Cerebellar cortex (tissue), 1 donor: ENCODE data around the gene UBE2D4.
"Not testable (repeated sequence)": the region's sequence is repeated elsewhere in the genome, so short reads cannot be mapped to it uniquely, and the experiment has no call there.

Experiments
- DNase-seq: peaks from one replicate; pipeline ENCODE4 v3.0.0-alpha.2; 2015; ENCODE audit warnings: low spot score

UBE2D4 gene

DNA sequence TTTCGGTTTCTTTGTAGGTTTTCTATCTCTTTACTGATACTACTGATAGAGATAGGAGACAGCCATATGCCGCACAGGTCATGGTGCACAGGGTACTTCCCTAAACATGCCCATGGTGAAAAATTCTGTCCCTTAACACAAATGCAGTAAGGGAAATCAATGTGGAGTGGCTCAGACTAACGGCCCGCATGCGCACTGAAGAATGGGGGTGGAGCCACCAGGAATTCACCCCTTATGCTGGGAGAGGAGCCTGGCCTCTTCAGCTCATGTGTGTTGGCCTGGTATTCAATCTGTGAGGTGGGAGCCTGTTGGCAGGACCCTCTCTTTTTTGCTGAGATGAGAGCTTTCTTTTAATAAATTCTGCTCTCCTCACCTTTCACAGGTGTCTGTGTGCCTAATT, 11.4 kb upstream of the UBE2D4 start:
- no peak for DNase-seq

- DNase-seq: no peak
Measured at GRCh38 chr7:43915907-43916306, 10.3 kb upstream of the UBE2D4 start.

DNA sequence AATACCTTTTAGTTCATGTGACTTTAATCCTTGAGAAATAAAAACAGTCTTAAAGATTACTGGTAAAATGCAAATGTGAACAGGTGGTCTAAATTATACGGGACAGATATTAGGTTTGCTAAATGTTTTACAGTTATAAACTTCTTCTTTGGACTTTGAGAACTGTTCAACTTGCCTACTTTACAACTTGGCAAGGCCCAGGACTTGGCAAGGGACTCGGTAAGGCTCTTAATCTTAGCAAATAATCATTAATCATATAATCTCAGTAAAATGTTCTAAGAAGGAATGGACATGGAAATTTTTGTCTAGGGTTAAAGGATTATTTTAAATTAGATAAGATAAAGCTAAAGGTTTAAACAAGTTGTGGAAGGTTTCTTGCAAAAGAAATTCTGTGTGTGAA, 4.8 kb upstream of the UBE2D4 start:
- no peak for DNase-seq

DNA sequence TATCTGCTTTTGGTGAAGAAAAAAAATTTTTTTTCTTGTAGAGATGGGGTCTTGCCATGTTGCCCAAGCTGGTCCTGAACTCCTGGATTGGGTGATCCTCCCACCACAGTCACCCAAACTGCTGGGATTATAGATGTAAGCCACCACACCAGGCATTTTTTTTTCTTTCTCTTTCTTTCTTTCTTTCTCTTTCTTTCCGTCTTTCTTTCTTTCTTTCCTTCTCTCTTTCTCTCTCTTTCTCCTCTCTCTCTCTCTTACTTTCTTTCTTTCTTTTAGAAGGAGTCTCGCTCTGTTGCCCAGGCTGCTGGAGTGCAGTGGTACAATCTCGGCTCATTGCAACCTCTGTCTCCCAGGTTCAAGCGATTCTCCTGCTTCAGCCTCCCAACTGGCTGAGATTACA, 3.5 kb upstream of the UBE2D4 start:
- no peak for DNase-seq

- DNase-seq: no peak
Measured at GRCh38 chr7:43926798-43927123, 525 bp downstream of the UBE2D4 start.

DNA sequence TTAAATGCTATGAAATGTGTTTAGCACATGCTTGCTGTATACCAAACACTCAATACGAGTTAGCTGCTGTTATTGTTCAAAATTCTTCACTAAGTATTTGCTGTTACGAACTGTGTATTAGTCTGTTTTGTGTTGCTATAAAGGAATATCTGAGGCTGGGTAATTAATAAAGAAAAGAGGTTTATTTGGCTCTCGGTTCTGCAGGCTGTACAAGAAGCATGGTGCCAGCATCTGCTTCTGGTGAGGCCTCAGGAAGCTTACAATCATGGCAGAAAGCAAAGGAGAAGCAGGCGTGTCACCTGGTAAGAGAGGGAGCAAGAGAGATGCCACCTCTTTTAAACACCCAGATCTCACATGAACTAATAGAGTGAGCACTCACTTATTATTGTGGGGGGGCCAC, 1.6 kb downstream of the UBE2D4 start:
- no peak for DNase-seq

GRCh38 chr7:43929529-43930457, 3.6 kb downstream of the UBE2D4 start:
- no peak for DNase-seq

DNA sequence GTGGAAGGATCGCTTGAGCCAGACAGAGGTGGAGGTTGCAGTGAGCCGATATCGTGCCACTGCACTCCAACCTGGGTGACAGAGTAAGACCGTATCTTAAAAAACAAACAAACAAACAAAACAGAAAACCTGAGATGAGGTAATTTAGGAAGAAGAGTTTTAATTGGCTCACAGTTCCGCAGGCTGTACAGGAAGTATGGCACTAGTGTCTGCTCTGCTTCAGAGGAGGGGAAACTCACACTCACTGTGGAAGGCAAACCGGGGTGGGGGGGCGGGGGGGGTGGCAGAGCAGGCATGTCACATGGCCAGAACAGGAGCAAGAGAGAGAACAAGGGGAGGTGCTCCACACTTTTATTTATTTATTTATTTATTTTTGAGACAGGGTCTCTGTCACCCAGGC, 5.1 kb downstream of the UBE2D4 start:
- no peak for DNase-seq

DNA sequence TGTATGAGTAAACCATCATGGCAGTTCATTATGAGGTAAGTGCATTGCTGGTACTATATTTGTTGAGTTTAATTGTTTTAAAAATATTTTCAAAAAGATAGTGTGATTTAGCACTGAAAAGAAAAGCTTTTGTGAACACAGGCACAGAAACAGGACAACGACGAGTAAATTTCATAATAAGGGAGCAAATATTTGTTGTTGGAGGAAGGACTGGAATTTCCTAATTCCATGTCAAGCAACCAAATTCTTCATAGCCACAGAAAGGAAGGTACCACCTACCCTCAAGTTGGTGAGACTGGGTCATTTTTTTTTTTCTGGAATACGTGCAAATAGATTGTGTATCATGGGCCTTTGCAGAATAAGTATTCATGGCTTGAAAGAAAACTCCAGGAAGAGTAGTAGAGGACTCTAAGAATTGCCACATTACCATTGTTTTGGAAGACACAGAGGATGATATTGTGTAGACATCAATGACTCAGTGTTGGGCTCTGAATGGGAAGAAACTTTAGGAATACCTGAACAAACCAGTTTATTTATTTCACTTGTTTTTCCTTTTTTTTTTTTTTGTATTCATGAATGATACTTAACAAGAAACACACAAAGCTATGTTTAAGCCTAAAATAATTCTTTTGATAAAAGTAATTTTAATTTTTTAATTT, 7.8 kb downstream of the UBE2D4 start:
- DNase-seq: no peak

GRCh38 chr7:43937444-43937843, 11.2 kb downstream of the UBE2D4 start:
- DNase-seq: no peak

GRCh38 chr7:43938892-43939482, 12.8 kb downstream of the UBE2D4 start:
- DNase-seq: no peak

- DNase-seq: no peak
Measured at GRCh38 chr7:43942250-43942649, 16.0 kb downstream of the UBE2D4 start.

DNA sequence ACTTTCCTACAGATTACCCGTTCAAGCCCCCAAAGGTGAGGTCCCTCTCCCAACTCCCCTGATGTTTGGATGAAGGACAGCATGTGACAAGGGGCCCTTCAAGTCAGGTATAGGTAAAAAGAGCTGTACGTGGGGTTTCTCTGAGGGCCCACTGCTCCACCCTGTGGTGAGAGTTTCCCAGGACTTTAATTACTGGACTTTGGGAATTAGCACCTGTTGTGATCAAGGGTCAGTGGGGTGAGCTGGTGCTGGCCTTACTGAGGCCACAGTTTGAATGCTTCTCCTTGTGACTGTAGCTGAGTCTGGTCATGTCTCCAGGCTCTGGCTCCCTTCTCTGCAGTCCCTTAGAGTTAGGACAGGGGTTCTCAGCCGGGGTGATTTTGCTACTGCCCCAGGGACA, 16.8 kb downstream of the UBE2D4 start:
- no peak for DNase-seq

DNA sequence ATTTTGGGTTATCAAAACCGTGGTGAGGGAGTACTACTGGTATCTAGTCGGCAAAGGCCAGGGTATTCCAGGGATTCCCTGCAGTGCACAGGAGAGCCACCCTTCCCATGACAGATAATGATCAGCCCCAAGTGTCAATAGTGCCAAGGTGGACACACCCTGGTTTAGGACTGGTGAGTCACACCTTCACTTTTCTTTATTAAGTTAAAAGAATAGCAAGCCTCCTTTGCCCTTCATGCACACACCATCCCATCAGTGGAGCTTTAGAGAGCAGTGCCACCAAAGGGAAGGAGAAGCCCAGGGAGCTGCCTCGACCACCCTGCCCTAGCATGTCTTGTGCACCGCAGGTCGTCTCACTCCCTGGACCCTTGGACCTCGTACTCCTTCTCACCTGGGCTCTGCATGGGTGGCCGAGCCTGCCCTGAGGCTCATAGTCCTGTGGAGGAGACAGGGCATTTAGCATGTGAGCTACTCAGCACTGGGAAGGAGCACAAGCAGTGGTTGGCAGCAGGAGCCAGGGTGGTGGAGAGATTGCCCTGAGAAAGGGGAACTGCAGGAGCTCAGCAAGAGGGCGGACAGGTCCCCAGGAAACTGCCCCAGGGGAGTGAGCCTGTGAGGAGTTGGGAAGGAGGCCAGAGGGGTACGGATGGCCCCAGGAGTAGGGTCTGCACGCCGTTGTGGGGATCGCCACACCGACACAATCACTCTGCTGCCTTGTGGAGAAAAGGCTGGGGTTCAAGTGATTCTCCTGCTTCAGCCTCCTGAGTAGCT, 17.4 kb downstream of the UBE2D4 start:
- no peak for DNase-seq

DNA sequence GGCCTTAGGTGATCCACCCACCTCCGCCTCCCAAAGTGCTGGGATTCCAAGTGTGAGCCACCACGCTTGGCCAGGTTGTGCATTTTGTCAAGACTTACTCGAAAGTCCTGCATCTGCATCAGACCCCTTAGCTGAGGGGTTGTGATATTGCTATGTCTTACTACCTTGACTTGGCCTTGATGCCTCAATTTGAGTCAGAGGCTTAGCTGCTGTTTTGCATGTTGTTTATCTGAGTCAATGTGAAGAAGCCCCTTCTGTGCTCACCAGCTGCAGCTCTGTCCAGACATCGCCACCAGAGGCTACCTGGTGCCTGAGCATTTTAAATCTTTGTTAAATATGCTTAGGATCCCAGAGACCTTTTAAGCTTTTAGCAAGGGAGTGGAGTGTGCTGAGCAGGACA, 18.1 kb downstream of the UBE2D4 start:
- no peak for DNase-seq

DNA sequence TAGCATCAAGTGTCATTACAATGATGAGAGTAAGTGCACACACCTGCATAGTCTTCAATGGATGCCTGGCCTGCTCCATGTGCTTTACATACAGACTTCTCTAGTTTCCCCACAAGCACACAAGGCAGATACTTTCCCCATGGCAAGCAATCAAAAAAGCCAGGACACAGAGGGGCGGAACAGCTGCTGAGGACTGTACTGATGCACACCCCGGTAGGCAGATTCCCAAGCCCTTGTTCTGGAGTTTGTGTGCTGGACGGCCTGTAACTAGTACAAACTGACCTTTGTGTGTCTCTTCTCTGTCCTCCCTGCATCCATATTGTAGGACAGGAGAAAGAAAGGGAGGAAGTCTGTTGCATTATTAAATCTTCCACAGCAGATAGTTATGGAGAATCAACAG, 25.8 kb downstream of the UBE2D4 start:
- no peak for DNase-seq

DNA sequence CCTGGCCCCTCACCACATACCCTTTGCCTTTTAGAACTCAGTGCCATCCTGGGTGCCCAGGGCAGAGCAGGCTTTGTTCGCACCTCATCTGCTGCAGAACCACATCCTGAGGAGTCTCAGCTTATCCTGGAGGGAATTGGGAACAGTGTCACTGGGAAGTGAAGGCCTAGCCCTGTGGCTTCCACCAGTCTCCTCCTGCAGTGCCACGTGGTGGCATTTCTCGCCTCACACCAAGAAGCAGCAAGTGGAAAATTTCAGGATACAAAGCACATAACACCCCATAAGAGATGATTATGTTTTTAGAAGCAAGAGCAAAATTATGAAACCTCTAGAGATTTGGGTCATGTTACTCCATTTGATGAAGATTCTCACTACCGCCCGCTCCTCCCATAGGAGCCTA, 26.8 kb downstream of the UBE2D4 start:
- no peak for DNase-seq

- DNase-seq: peak; percentile 94
Measured at GRCh38 chr7:43954524-43955228, 28.4 kb downstream of the UBE2D4 start.

DNA sequence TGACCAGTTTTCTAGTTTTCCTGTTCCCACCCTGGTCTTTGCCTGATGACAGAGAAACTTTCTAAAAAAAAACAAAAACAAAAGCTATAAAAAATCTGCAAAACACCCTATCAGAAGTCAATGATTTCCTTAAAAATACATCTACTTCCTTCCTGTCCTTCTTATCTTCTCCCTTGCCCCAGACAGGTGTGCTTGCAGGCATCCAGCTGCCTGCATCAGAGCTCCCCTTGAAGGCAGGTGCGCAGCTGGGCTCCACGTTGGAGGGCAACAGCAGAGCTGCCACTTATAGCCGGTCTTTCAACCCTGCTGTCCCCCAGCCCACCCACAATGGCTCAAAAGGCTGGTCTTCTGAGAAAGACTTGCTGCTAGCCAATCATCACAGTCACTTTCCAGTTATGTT, 29.8 kb downstream of the UBE2D4 start:
- DNase-seq: no peak

DNA sequence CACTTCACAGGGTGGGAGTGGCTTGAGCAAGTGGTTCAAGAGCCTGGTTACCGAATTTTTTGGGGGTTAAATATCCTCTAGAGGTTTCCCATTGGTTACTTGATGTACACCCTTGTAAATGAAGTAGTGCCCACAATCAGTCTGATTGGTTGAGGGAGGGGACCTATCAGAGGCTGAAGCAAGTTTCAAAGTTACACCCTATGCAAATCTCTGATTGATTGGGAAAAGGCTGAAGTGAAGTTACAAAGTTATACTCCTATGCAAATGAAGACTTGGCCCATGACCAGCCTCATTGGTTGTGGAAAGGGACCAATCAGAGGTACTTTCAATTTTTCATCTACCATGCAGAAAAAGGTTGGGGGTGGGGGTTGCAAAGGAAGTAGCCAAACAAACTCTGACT, 34.7 kb downstream of the UBE2D4 start:
- no peak for DNase-seq

- DNase-seq: not testable (repeated sequence)
Measured at GRCh38 chr7:43966392-43966791, 40.2 kb downstream of the UBE2D4 start.
